ENCODE data around the gene LAMC3.

Gene LAMC3

GRCh38 chr9:131094015-131094414, 85.0 kb downstream of the LAMC3 start:
- no peak for TF ChIP-seq CTCF (IDR thresholded peaks at IDR 0.05; ENCODE audit: unreplicated experiment in 3 of 3)
- Mint-ChIP-seq H3K27ac (peak overlapping the region in 1 of 3 experiments; percentile 19), H3K4me3 (peak overlapping the region; percentile 55 to 70 (median 58)), H3K36me3 (ENCODE audit: low read depth) (no peaks in the 10 kb centered on the region), H3K9me3 (no peaks in the 10 kb centered on the region), H3K27me3 (ENCODE audit: low read depth) (peaks cover 43% of the 10 kb centered on the region), H3K4me1 (peaks cover 31% of the 10 kb centered on the region)

GRCh38 chr9:131094622-131095021, 85.6 kb downstream of the LAMC3 start:
- no peaks in the 10 kb centered on the region for H3K9me3 Mint-ChIP-seq
- peak overlapping the region; percentile 62 to 83 (median 70) for H3K4me3 Mint-ChIP-seq
- peaks cover 43% of the 10 kb centered on the region for H3K27me3 Mint-ChIP-seq (ENCODE audit: low read depth)
- no peaks in the 10 kb centered on the region for H3K36me3 Mint-ChIP-seq (ENCODE audit: low read depth)
- H3K4me1 Mint-ChIP-seq = peaks cover 34% of the 10 kb centered on the region
- TF ChIP-seq CTCF (IDR thresholded peaks at IDR 0.05; ENCODE audit: unreplicated experiment in 3 of 3) = no peak
- peak overlapping the region in 2 of 3 experiments; percentile 19 to 60 for H3K27ac Mint-ChIP-seq

- no peaks in the 10 kb centered on the region for H3K9me3 Mint-ChIP-seq
- peak overlapping the region in 2 of 3 experiments; percentile 57 to 86 for H3K27ac Mint-ChIP-seq
- H3K4me3 Mint-ChIP-seq = peak overlapping the region; percentile 83 to 87 (median 85)
- peaks cover 4% of the 10 kb centered on the region for H3K36me3 Mint-ChIP-seq (ENCODE audit: low read depth)
- no peak for TF ChIP-seq CTCF (IDR thresholded peaks at IDR 0.05; ENCODE audit: unreplicated experiment in 3 of 3)
- peaks cover 43% of the 10 kb centered on the region for H3K27me3 Mint-ChIP-seq (ENCODE audit: low read depth)
- H3K4me1 Mint-ChIP-seq = peaks cover 43% of the 10 kb centered on the region
These were observed 86.8 kb downstream of the LAMC3 start for GRCh38 chr9:131095666-131096268.

GRCh38 chr9:131096269-131097125, 87.5 kb downstream of the LAMC3 start, which contains the start of gene AIF1L:
TSS of gene AIF1L (plus strand) at chr9:131096531. CDS start at chr9:131096630, 99 bp downstream.
- TF ChIP-seq CTCF (IDR thresholded peaks at IDR 0.05; ENCODE audit: unreplicated experiment in 3 of 3) = no peak
- Mint-ChIP-seq H3K9me3 (no peaks in the 10 kb centered on the region), H3K4me1 (peaks cover 43% of the 10 kb centered on the region), H3K36me3 (ENCODE audit: low read depth) (peaks cover 5% of the 10 kb centered on the region), H3K27me3 (ENCODE audit: low read depth) (peaks cover 43% of the 10 kb centered on the region), H3K4me3 (peak within 1 kb of the TSS; percentile 86 to 91 (median 87)), H3K27ac (peak within 1 kb of the TSS; percentile 54 to 91 (median 80))

GRCh38 chr9:131097126-131097947, 88.4 kb downstream of the LAMC3 start:
- peaks cover 43% of the 10 kb centered on the region for H3K4me1 Mint-ChIP-seq
- H3K27ac Mint-ChIP-seq = peak overlapping the region; percentile 54 to 91 (median 80)
- H3K9me3 Mint-ChIP-seq = no peaks in the 10 kb centered on the region
- peaks cover 5% of the 10 kb centered on the region for H3K36me3 Mint-ChIP-seq (ENCODE audit: low read depth)
- no peak for TF ChIP-seq CTCF (IDR thresholded peaks at IDR 0.05; ENCODE audit: unreplicated experiment in 3 of 3)
- H3K4me3 Mint-ChIP-seq = peak overlapping the region; percentile 78 to 91 (median 86)
- peaks cover 38% of the 10 kb centered on the region for H3K27me3 Mint-ChIP-seq (ENCODE audit: low read depth)

Data from nephron (organoid).